GM21786 (cell line): ENCODE results near the gene CDC14A.

Experiments used
- ATAC-seq: cut with Tn5 transposase; IDR thresholded peaks from one replicate; pipeline ENCODE4 v1.9.1; 2021; ENCODE audit not compliant: unreplicated experiment

The CDC14A gene

GRCh38 chr1:100567062-100567461 is 214.8 kb downstream of the CDC14A start:
- ATAC-seq: no peak
